H9 (cell line): Measurements from ENCODE around the gene POLR1C. TPM values are rescaled to one million over a fixed set of nuclear protein-coding genes. Genes with fewer than 3 reads are reported as not detected.

Experiments
- DNase-seq: peaks from one replicate; pipeline ENCODE4 v3.0.0-alpha.2; 2017
- H2AFZ ChIP-seq: one replicate; pipeline ENCODE4 v1.6.1; 2013; ENCODE audit warnings: mild to moderate bottlenecking, low read length, control low read depth, moderate library complexity
- H2AK5ac ChIP-seq: 2 replicates; pipeline ENCODE4 v1.6.1; 2013; ENCODE audit warnings: low read length, control low read depth, mixed read lengths; ENCODE audit not compliant: insufficient read length
- H2BK120ac ChIP-seq: one replicate; pipeline ENCODE4 v1.6.1; 2013; ENCODE audit warnings: low read depth, mild to moderate bottlenecking, low read length, control low read depth, inconsistent platforms; ENCODE audit not compliant: poor library complexity, severe bottlenecking
- H2BK12ac ChIP-seq: 2 replicates; pipeline ENCODE4 v1.6.1; 2013; ENCODE audit warnings: low read length, control low read depth, mixed read lengths, low read depth; ENCODE audit not compliant: insufficient read length
- H2BK15ac ChIP-seq: 2 replicates; pipeline ENCODE4 v1.6.1; 2013; ENCODE audit warnings: low read depth, low read length, control low read depth
- H2BK20ac ChIP-seq: one replicate; pipeline ENCODE4 v1.6.1; 2013; ENCODE audit warnings: low read depth, mild to moderate bottlenecking, low read length, control low read depth, inconsistent platforms; ENCODE audit not compliant: poor library complexity, severe bottlenecking
- H2BK5ac ChIP-seq: 2 replicates; pipeline ENCODE4 v1.6.1; 2013; ENCODE audit warnings: low read length, control low read depth, mixed read lengths; ENCODE audit not compliant: insufficient read length
- H3K14ac ChIP-seq: 2 replicates; pipeline ENCODE4 v1.6.1; 2013; ENCODE audit warnings: low read length, control low read depth; ENCODE audit not compliant: insufficient read depth
- H3K18ac ChIP-seq: 2 replicates; pipeline ENCODE4 v1.6.1; 2013; ENCODE audit warnings: low read depth, mild to moderate bottlenecking, mixed read lengths, low read length, control low read depth; ENCODE audit not compliant: insufficient read length
- H3K23ac ChIP-seq: 2 replicates; pipeline ENCODE4 v1.6.1; 2013; ENCODE audit warnings: low read length, control low read depth, mixed read lengths, low read depth; ENCODE audit not compliant: insufficient read length
- H3K23me2 ChIP-seq: 2 replicates; pipeline ENCODE4 v1.6.1; 2013; ENCODE audit warnings: low read depth, mild to moderate bottlenecking, mixed read lengths, low read length, control low read depth; ENCODE audit not compliant: insufficient read length, poor library complexity, severe bottlenecking
- H3K27ac ChIP-seq: 2 replicates; pipeline ENCODE4 v1.5.1; 2013; ENCODE audit warnings: low read length, control low read depth, mixed read lengths, low read depth; ENCODE audit not compliant: insufficient read length
- H3K27me3 ChIP-seq: 2 replicates; pipeline ENCODE4 v1.6.1; 2013; ENCODE audit warnings: low read length, control low read depth, inconsistent platforms; ENCODE audit not compliant: insufficient read depth
- H3K4ac ChIP-seq: 2 replicates; pipeline ENCODE4 v1.6.1; 2013; ENCODE audit warnings: low read depth, mild to moderate bottlenecking, control low read depth, inconsistent platforms, low read length, moderate library complexity
- H3K4me1 ChIP-seq: 2 replicates; pipeline ENCODE4 v1.6.1; 2013; ENCODE audit warnings: low read length, control low read depth, inconsistent platforms; ENCODE audit not compliant: insufficient read depth
- H3K4me2 ChIP-seq: 2 replicates; pipeline ENCODE4 v1.6.1; 2013; ENCODE audit warnings: low read length, control low read depth, mixed read lengths; ENCODE audit not compliant: insufficient read length, insufficient read depth
- H3K56ac ChIP-seq: 2 replicates; pipeline ENCODE4 v1.6.1; 2013; ENCODE audit warnings: low read depth, mild to moderate bottlenecking, mixed read lengths, low read length, control low read depth; ENCODE audit not compliant: insufficient read length
- H3K79me1 ChIP-seq: 2 replicates; pipeline ENCODE4 v1.6.1; 2013; ENCODE audit warnings: low read depth, mild to moderate bottlenecking, moderate library complexity, low read length, control low read depth, inconsistent platforms; ENCODE audit not compliant: insufficient read depth, poor library complexity, severe bottlenecking
- H3K79me2 ChIP-seq: 2 replicates; pipeline ENCODE4 v1.6.1; 2013; ENCODE audit warnings: low read length, control low read depth, inconsistent platforms; ENCODE audit not compliant: insufficient read depth
- H3K9ac ChIP-seq: 2 replicates; pipeline ENCODE4 v1.6.1; 2013; ENCODE audit warnings: low read length, control low read depth, mixed read lengths; ENCODE audit not compliant: insufficient read length; ENCODE audit errors: extremely low read depth
- H3K9me3 ChIP-seq: one replicate; pipeline ENCODE4 v1.6.1; 2013; ENCODE audit warnings: low read depth, low read length, inconsistent platforms; ENCODE audit not compliant: control insufficient read depth
- H3T11ph ChIP-seq: one replicate; pipeline ENCODE4 v1.6.1; 2013; ENCODE audit warnings: mild to moderate bottlenecking, low read length, control low read depth, inconsistent platforms
- H4K20me1 ChIP-seq: one replicate; pipeline ENCODE4 v1.6.1; 2013; ENCODE audit not compliant: control insufficient read depth, insufficient read length, insufficient read depth
- H4K5ac ChIP-seq: 2 replicates; pipeline ENCODE4 v1.6.1; 2013; ENCODE audit warnings: low read depth, mild to moderate bottlenecking, mixed read lengths, low read length, control low read depth; ENCODE audit not compliant: insufficient read length
- H4K8ac ChIP-seq: replicated peaks from 2 replicates; pipeline ENCODE4 v1.6.1; 2013; ENCODE audit warnings: low read length, control low read depth, mixed read lengths, low read depth; ENCODE audit not compliant: insufficient read length
- H4K91ac ChIP-seq: 2 replicates; pipeline ENCODE4 v1.6.1; 2013; ENCODE audit warnings: low read depth, mild to moderate bottlenecking, moderate library complexity, mixed read lengths, low read length, control low read depth; ENCODE audit not compliant: insufficient read length
- H3K27ac Mint-ChIP-seq, 3 experiments: 2 replicates in 2 of 3; 3 replicates in 1 of 3; pipeline ENCODE4 v1.8.0; 2020 to 2021; ENCODE audit warnings: mixed read lengths in 3 of 3, mild to moderate bottlenecking in 1 of 3, moderate library complexity in 1 of 3
- H3K27me3 Mint-ChIP-seq: 2 replicates; pipeline ENCODE4 v1.8.0; 2021; ENCODE audit warnings: low read depth, mild to moderate bottlenecking, moderate library complexity, mixed read lengths
- H3K36me3 Mint-ChIP-seq, 3 experiments: 2 replicates in 2 of 3; 3 replicates in 1 of 3; pipeline ENCODE4 v1.8.0; 2020 to 2021; ENCODE audit warnings: low read depth in 3 of 3, mixed read lengths in 3 of 3; ENCODE audit not compliant: insufficient read depth in 1 of 3
- H3K4me1 Mint-ChIP-seq, 2 experiments: 2 replicates each; pipeline ENCODE4 v1.8.0; 2020; ENCODE audit warnings: mixed read lengths in 2 of 2
- H3K4me3 Mint-ChIP-seq, 2 experiments: 2 replicates in 1 of 2; 3 replicates in 1 of 2; pipeline ENCODE4 v1.8.0; 2020 to 2021; ENCODE audit warnings: mild to moderate bottlenecking in 2 of 2, mixed read lengths in 2 of 2, moderate library complexity in 1 of 2
- H3K9me3 Mint-ChIP-seq, 2 experiments: 2 replicates in 1 of 2; 3 replicates in 1 of 2; pipeline ENCODE4 v1.8.0; 2020; ENCODE audit warnings: mild to moderate bottlenecking in 2 of 2, mixed read lengths in 2 of 2, moderate library complexity in 1 of 2
- WGBS: extraction: QIAGEN DNeasy Blood & Tissue Kit; methylation state at CpG from one replicate; pipeline ENCODE4 v1.1.7; 2013; ENCODE audit warnings: missing lambda C conversion rate, low lambda C conversion rate, mixed read lengths; ENCODE audit not compliant: insufficient read length; ENCODE audit errors: extremely low coverage; 5-methylcytosine and 5-hydroxymethylcytosine counted together
- total RNA-seq: library from RNA; stranded (reverse); gene quantifications from 2 replicates; pipeline ENCODE4 v1.2.1, GENCODE V29; 2021
- TF ChIP-seq, protein P1 (sequence below): fragments of 200-600 bp; sonication (generic); conservative IDR thresholded peaks from 3 replicates; pipeline ENCODE4 v1.8.0; 2021; ENCODE audit warnings: antibody characterized with exemption, mild to moderate bottlenecking

The POLR1C gene
- total RNA-seq, 1 experiment from 2014 or later: 75.8 TPM

DNA sequence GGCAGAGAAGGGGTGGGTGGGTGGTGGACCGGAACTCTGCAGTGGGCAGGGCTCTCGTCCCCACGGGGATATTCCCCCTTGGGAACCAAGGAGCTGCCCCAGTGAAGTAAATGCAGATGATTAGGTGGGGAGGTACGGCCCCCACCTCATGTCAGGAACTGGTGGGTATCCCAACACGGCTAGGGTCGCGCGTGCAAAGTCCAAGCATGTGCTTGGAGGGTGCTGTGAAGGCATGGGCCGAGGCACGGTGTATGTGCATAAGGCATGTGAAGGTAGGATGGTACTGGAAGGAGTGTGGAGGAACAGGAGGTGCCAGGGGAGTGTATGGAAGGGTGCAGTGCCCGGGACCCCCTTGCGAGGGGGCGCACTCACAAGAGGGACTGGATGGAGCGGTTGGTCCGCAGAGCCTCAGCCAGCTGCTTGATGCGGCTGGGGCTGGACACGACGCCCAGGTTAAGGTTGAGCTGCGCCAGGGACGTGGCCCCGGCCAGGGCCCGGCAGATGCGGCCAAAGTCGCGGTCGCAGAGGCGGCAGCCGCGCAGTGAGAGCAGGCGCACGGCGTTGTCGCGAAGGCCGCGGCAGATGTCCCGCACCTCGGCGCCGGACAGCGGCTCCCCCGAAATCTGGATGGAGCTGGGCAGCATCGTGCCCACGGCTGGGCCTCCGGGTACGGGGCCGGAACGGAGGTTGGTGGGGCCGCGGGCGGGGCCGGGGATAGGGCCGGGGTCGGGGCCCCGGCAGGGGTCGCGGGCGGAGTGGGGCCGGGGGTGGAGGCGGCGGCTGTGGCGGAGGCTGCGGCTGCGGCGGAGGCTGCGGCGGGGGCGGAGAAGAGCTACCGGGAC is 7.5 kb upstream of the POLR1C start:
- Histone ChIP-seq H4K20me1 (no peaks in the 10 kb centered on the region), H2AFZ (no peak overlapping the region), H3T11ph (no peak overlapping the region), H3K79me2 (no peaks in the 10 kb centered on the region), H3K79me1 (no peaks in the 10 kb centered on the region), H3K27ac (no peak overlapping the region), H4K8ac (no peak overlapping the region), H3K18ac (no peak overlapping the region), H3K4me2 (peak overlapping the region; percentile 28), H3K56ac (no peak overlapping the region), H2BK12ac (no peak overlapping the region), H3K4ac (no peak overlapping the region), H3K23me2 (peaks cover 5% of the 10 kb centered on the region), H3K9me3 (no peaks in the 10 kb centered on the region), H2BK120ac (no peak overlapping the region), H2BK15ac (no peak overlapping the region), H3K23ac (no peak overlapping the region), H3K14ac (no peak overlapping the region), H3K9ac (no peak overlapping the region), H4K5ac (no peak overlapping the region), H2BK20ac (no peak overlapping the region), H3K4me1 (no peaks in the 10 kb centered on the region), H2BK5ac (no peak overlapping the region), H4K91ac (no peak overlapping the region), H3K27me3 (peaks cover 8% of the 10 kb centered on the region; the same call in 1 of the 2 replicates), H2AK5ac (no peak overlapping the region)
- Mint-ChIP-seq H3K27me3 (peaks cover 28% of the 10 kb centered on the region), H3K27ac (no peak overlapping the region), H3K9me3 (peaks cover 2 to 3% of the 10 kb centered on the region in 2 experiments; a peak in 3 of 5 replicates), H3K4me1 (peaks cover 21 to 31% of the 10 kb centered on the region in 2 experiments), H3K4me3 (peak overlapping the region; percentile 61 to 86), H3K36me3 (peaks cover 18 to 47% (median 32%) of the 10 kb centered on the region in 3 experiments)
- no CpG with 5 or more reads among the region's 69 CpGs for WGBS
- DNase-seq: no peak
- TF ChIP-seq, protein P1, sequence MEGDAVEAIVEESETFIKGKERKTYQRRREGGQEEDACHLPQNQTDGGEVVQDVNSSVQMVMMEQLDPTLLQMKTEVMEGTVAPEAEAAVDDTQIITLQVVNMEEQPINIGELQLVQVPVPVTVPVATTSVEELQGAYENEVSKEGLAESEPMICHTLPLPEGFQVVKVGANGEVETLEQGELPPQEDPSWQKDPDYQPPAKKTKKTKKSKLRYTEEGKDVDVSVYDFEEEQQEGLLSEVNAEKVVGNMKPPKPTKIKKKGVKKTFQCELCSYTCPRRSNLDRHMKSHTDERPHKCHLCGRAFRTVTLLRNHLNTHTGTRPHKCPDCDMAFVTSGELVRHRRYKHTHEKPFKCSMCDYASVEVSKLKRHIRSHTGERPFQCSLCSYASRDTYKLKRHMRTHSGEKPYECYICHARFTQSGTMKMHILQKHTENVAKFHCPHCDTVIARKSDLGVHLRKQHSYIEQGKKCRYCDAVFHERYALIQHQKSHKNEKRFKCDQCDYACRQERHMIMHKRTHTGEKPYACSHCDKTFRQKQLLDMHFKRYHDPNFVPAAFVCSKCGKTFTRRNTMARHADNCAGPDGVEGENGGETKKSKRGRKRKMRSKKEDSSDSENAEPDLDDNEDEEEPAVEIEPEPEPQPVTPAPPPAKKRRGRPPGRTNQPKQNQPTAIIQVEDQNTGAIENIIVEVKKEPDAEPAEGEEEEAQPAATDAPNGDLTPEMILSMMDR: 0 out of 3 replicates have a peak, but pooled peaks have one; percentile 24
